Esophagus (tissue), 2 donors: ENCODE data around the gene SEC24B. TPM values are rescaled to one million over a fixed set of nuclear protein-coding genes. Genes with fewer than 3 reads are reported as not detected.

Source experiments
- H3K27ac ChIP-seq, 2 donors: one replicate each; pipeline ENCODE4 v1.5.1; 2013; ENCODE audit warnings: low read depth in 2 of 2, mild to moderate bottlenecking in 2 of 2, inconsistent platforms in 1 of 2, low read length in 1 of 2, moderate library complexity in 1 of 2
- H3K27me3 ChIP-seq, 2 donors: one replicate each; pipeline ENCODE4 v1.6.1; 2013; ENCODE audit warnings: low read length in 2 of 2, control low read depth in 1 of 2, mild to moderate bottlenecking in 1 of 2; ENCODE audit not compliant: insufficient read depth in 2 of 2, control insufficient read depth in 1 of 2
- H3K36me3 ChIP-seq, 2 donors: one replicate each; pipeline ENCODE4 v1.6.1; 2013; ENCODE audit warnings: low read length in 1 of 2; ENCODE audit not compliant: control insufficient read depth in 2 of 2, insufficient read depth in 2 of 2
- H3K4me1 ChIP-seq, 2 donors: one replicate each; pipeline ENCODE4 v1.6.1; 2013; ENCODE audit warnings: low read length in 1 of 2; ENCODE audit not compliant: control insufficient read depth in 2 of 2, insufficient read depth in 2 of 2
- H3K4me3 ChIP-seq, 2 donors: one replicate each; pipeline ENCODE4 v1.5.1; 2013; ENCODE audit warnings: low read length in 2 of 2, mild to moderate bottlenecking in 2 of 2, low read depth in 1 of 2, moderate library complexity in 1 of 2
- H3K9me3 ChIP-seq, 2 donors: one replicate each; pipeline ENCODE4 v1.6.1; 2013; ENCODE audit warnings: mild to moderate bottlenecking in 2 of 2, low read depth in 1 of 2, low read length in 1 of 2, moderate library complexity in 1 of 2; ENCODE audit not compliant: control insufficient read depth in 2 of 2, insufficient read depth in 1 of 2
- WGBS, 2 donors: extraction: QIAGEN DNeasy Blood & Tissue Kit; methylation state at CpG; one replicate each; pipeline ENCODE4 v1.1.7; 2013; 5-methylcytosine and 5-hydroxymethylcytosine counted together
- polyA plus RNA-seq, 2 donors: library from polyadenylated mRNA; stranded (reverse); fragments of 200-250 nt; gene quantifications; one replicate each; pipeline ENCODE4 v1.2.3, GENCODE V29; 2013
- donor health status: healthy with polysubstance abuse.
- donor health status: Bipolar disorder and iron deficiency.

Gene SEC24B
- 1 to 10 TPM; 7.4 to 10.0 TPM for polyA plus RNA-seq

DNA sequence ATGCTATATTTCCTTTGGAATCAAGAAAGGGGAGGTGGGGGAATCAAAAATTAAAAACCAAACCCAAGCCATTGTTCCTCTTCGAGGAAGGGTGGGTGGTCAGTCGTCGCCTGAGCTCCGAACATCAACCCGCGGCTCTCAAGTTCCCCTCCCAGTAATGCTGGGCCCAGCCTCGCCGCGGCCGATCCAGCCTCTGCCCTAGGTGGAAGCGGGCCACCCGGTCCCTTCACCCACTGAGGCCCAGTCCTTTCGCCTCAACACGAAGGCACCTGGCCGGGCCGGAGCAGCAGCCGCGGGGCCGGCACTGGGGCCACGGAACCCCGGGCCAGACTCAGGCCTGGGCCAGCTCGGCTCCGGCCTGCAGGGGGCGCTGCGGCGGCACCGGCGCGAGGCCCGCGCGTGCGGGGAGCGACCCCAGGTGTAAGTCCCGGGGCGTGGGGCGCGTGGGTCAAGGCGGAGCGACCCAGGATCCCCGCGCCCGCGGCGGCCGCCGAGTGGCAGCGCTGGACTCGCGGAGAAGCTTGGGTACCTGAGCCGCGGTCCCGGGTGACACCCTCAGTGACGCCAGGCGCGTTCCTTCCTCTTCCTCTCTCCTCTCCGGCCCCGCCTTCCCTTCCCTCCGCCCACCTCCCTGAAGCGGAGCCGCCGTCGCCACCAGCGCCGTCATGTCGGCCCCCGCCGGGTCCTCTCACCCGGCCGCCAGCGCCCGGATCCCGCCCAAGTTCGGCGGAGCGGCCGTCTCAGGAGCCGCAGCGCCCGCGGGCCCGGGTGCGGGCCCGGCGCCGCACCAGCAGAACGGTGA, at the start of gene SEC24B:
SEC24B (plus strand) TSS at position 611 of the 802 bp plus-strand sequence; CDS start at position 666, 55 bp downstream.
- Histone ChIP-seq H3K36me3 (no peaks in the 10 kb centered on the region), H3K9me3 (no peaks in the 10 kb centered on the region), H3K4me1 (peaks cover 0 to 8% of the 10 kb centered on the region in 2 donors), H3K4me3 (peak within 1 kb of the TSS; percentile 86 to 96), H3K27ac (peak within 1 kb of the TSS; percentile 98 to 99), H3K27me3 (no peaks in the 10 kb centered on the region)
- WGBS, 2 donors: 0 to 1% methylated on average over 73 to 87 of the region's 87 CpGs

DNA sequence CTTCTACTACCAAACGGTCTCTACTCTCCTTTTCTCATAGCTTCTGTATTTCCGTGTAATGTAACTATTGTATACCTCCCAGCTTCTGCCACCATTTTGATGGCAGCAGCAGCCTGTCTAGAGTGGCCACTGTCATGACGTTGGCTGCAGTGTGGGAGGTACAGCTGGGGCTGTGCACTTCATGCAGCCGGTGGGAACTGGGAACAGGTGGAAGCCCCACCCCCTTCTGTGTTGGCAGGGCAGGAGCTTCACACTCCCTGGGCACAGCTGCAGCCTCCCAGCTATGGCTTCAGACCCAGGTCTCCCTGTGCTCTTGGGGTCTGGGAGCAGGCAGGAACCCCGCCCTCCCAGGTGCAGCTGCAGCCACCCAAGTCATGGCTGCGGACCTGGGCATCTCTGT, 49.8 kb upstream of the SEC24B start:
- no peaks in the 10 kb centered on the region for H3K9me3 ChIP-seq
- no peak overlapping the region for H3K4me3 ChIP-seq
- no peaks in the 10 kb centered on the region for H3K4me1 ChIP-seq
- no peaks in the 10 kb centered on the region for H3K36me3 ChIP-seq
- H3K27me3 ChIP-seq: peaks cover 0 to 2% of the 10 kb centered on the region in 2 donors
- H3K27ac ChIP-seq: no peak overlapping the region
- 79 to 83% methylated on average over 6 of the region's 6 CpGs for WGBS, 2 donors

DNA sequence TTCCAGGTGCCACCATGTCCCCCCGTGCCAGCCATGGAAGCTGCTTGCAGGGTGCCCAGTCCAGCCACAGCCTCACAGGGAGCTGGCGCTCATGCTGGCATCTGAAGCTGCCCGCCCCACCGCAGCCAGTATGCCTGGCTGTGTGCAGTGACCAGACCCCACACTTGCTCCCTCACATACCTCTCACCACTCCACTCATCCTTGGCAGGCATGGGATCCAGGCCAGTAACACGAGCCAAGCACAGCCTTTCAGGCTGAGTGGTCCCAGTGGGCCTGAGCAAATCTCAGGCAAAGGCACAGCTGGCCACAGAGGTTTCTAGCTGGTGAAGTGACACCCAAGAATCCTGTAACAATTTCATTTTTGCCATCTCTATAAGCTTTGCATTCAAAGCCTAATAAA, 48.4 kb upstream of the SEC24B start:
- peaks cover 0 to 2% of the 10 kb centered on the region in 2 donors for H3K27me3 ChIP-seq
- no peaks in the 10 kb centered on the region for H3K9me3 ChIP-seq
- H3K4me1 ChIP-seq: no peaks in the 10 kb centered on the region
- H3K27ac ChIP-seq: no peak overlapping the region
- WGBS, 2 donors: 84 to 91% methylated on average over 5 of the region's 5 CpGs
- no peaks in the 10 kb centered on the region for H3K36me3 ChIP-seq
- H3K4me3 ChIP-seq: no peak overlapping the region

DNA sequence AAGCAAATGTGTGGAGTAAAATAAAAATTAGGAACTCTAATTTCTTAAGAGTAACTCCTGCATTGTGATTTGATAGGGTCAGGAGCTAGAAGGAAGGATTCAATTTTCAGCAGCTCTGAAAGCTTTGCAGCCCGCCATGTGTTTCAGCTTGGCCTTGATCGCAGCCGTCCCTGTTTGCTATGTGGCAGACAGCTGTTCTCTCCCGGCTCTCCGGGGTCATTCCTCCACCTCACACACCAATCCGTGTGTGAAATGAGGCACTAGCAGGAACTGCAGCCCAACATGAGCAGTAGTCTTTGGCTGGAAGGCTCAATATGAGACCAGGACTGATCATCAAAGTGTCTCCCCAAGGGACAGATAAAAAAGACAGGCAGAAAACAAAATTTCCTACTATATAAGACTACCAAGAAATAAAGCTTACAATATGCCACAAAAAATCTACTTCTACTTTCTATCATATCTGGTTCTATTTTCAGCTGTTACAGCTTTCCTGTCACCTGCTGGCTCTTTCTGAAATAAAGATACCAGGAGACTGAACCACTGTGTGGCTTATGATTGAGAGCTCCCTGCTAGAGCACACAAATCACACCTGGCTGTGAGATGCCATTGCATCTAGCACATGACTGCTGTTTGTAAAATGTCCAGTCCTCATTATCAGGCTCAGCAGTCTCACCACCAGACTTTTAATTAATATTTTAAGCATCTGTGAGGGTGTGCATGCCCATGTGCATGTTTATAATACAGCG, 44.1 kb upstream of the SEC24B start:
- no peaks in the 10 kb centered on the region for H3K9me3 ChIP-seq
- H3K27ac ChIP-seq: no peak overlapping the region
- 57 to 60% methylated on average over 7 of the region's 7 CpGs for WGBS, 2 donors
- H3K4me3 ChIP-seq: no peak overlapping the region
- no peaks in the 10 kb centered on the region for H3K36me3 ChIP-seq
- H3K4me1 ChIP-seq: no peaks in the 10 kb centered on the region
- peaks cover 0 to 2% of the 10 kb centered on the region in 2 donors for H3K27me3 ChIP-seq

DNA sequence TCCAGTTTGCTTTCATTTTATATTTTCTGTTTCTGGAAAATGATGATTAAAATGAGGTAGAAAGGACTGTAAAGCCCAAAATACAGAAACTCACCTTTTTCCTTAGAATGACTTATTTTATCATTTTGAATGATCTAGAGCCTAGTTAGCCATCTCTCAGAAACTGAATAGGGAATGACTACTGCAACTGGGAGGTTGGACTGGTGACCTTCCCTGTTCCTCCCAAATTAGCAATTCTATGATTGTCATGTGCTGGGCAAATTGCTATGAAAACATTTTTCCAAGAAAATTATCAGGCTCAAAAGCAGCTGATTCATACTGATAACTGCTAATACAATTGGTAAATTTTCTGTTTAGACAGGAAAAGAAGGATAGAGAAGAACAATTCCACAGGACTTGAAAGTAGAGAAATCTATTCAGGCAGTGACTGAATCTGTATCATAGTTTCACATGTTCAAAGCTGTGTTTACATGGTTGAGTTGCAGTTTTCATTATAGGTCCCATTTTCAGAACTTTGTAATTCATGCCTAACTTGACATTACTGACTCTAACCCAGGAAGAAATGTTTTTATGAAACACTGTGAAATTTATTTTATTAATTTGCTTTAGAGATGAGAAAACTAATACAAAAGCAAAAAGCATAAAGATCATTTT, 43.4 kb upstream of the SEC24B start:
- H3K27me3 ChIP-seq: peaks cover 0 to 2% of the 10 kb centered on the region in 2 donors
- no peaks in the 10 kb centered on the region for H3K4me1 ChIP-seq
- H3K4me3 ChIP-seq: no peak overlapping the region
- no peaks in the 10 kb centered on the region for H3K36me3 ChIP-seq
- H3K9me3 ChIP-seq: no peaks in the 10 kb centered on the region
- no peak overlapping the region for H3K27ac ChIP-seq

DNA sequence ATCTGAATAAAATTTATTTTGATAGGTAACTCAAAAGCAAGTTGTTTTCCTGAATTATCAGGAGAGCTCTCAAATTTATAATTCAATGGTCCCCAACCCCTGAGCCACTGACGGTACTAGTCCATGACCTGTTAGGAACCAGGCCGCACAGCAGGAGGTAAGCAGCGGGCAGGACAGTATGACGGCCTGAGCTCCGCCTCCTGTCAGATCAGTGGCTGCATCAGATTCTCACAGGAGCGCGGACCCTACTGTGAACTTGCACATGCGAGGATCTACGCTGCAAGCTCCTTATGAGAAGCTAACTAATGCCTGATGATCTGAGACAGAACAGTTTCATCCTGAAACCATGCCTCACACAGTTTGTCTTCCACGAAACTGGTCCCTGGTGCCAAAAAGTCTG, 37.9 kb upstream of the SEC24B start:
- no peaks in the 10 kb centered on the region for H3K4me1 ChIP-seq
- H3K27me3 ChIP-seq: no peaks in the 10 kb centered on the region
- H3K9me3 ChIP-seq: no peaks in the 10 kb centered on the region
- H3K36me3 ChIP-seq: no peaks in the 10 kb centered on the region
- 81 to 83% methylated on average over 10 of the region's 10 CpGs for WGBS, 2 donors
- no peak overlapping the region for H3K27ac ChIP-seq
- H3K4me3 ChIP-seq: no peak overlapping the region

DNA sequence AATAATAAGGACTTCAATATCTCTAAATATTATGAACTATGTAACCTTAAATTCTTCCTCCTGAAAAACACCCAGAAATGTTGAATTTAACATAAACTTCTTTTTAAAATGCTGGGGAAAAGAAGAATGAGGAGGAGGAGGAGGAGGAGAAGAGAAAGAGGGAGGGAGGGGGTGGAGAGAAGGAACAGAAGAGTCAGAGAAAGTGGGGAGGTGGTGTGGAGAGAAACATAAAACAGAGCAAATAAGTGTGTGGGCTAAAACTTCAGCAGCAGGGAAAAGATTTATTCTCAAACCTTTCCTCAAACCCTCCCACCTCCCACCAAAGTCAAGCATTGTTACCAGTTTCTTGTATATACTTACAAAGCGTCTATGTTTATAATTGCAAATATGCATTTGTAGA, 34.7 kb upstream of the SEC24B start:
- H3K27ac ChIP-seq: no peak overlapping the region
- no peaks in the 10 kb centered on the region for H3K27me3 ChIP-seq
- H3K4me3 ChIP-seq: no peak overlapping the region
- no peaks in the 10 kb centered on the region for H3K36me3 ChIP-seq
- WGBS, 2 donors: 89 to 100% methylated on average over 1 of the region's 1 CpG
- H3K9me3 ChIP-seq: no peaks in the 10 kb centered on the region
- no peaks in the 10 kb centered on the region for H3K4me1 ChIP-seq

DNA sequence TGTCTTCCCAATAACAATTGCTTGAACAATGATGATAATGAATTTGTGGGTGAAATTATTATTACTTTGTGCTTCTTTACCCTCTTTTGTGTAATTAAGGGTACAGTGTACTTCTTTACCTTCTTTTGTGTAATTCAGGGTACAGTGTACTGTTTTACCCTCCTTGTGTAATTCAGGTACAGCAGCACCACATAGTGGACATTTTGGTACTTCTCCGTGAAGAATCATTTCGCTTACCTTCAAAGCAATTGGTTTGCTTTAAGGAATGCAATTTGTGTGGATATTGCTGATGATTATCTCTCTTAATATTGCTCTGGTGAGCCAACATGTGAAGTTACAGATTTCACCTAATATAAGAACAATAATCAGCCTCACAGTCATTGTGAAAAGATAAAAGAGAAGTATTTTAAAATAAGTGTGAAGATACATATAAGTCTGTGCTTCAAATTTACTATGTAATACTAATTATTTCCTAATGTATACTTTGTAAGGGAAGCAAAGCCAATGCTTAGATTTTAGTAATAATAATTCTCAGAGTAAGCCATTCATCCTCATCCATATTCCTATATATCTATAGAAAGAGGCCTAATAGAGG, 27.2 kb upstream of the SEC24B start:
- H3K27me3 ChIP-seq: no peaks in the 10 kb centered on the region
- H3K4me3 ChIP-seq: no peak overlapping the region
- H3K9me3 ChIP-seq: no peaks in the 10 kb centered on the region
- no peaks in the 10 kb centered on the region for H3K36me3 ChIP-seq
- no peak overlapping the region for H3K27ac ChIP-seq
- 5 to 11% methylated on average over 2 of the region's 2 CpGs for WGBS, 2 donors
- H3K4me1 ChIP-seq: no peaks in the 10 kb centered on the region

DNA sequence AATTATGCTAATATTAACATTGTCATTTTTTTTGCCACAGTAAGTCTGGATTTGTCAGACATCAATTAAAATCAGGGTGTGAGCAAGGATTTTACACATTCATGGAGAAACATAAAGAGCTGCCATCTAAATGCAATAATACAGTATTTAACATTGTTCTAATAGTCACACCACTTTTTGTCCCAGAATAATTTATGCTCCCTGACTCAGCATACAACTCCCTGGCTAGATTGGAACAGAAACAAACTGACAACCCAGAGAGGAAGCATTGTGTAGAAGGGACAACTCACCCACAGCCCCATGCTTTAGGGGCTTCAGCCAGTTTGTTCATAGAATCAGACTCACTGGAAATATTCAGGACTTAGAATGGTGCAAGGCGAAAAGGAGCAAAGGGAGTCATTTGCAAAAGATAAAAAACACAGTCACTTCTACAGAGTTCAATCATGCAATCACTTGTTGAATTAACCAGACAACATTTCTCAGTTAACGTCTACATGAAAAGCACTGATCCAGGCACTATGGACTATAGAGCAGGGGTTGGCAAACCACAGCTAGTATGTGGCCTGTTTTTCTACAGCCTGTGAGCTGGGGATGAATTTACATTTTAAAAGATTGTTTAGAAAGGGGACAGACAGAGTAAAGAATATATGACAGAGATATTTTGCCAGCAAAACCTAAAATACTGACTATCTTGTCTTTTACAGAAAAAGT, 26.4 kb upstream of the SEC24B start:
- Histone ChIP-seq H3K27me3 (no peaks in the 10 kb centered on the region), H3K4me1 (no peaks in the 10 kb centered on the region), H3K36me3 (no peaks in the 10 kb centered on the region), H3K9me3 (no peaks in the 10 kb centered on the region), H3K4me3 (no peak overlapping the region), H3K27ac (no peak overlapping the region)
- 86 to 91% methylated on average over 2 of the region's 2 CpGs for WGBS, 2 donors
